LNCaP clone FGC (cell line): ENCODE results near the gene DDX20.

Experiments
- DNase-seq: peaks from one replicate; pipeline ENCODE4 v3.0.0-alpha.2; 2011; ENCODE audit warnings: low read depth
- H3K4me3 ChIP-seq: 2 replicates; pipeline ENCODE4 v1.5.1; 2011; ENCODE audit warnings: mild to moderate bottlenecking, low read depth, low read length, control low read depth
- CTCF ChIP-seq: IDR thresholded peaks from 2 replicates; pipeline ENCODE4 v1.5.1; 2012; ENCODE audit warnings: mild to moderate bottlenecking; ENCODE audit not compliant: control insufficient read depth, insufficient read depth; ENCODE audit errors: extremely low read depth

The DDX20 gene

GRCh38 chr1:111733183-111733991 lies 22.3 kb upstream of the DDX20 start:
- no peak for DNase-seq
- H3K4me3 ChIP-seq = no peak overlapping the region
- no peak for TF ChIP-seq CTCF

- no peak for TF ChIP-seq CTCF
- no peak for DNase-seq
- no peak overlapping the region for H3K4me3 ChIP-seq
Measured at GRCh38 chr1:111733992-111734341, 21.7 kb upstream of the DDX20 start.

GRCh38 chr1:111734426-111734825 lies 21.3 kb upstream of the DDX20 start:
- no peak overlapping the region for H3K4me3 ChIP-seq
- no peak for TF ChIP-seq CTCF
- DNase-seq = no peak

- TF ChIP-seq CTCF = no peak
- no peak for DNase-seq
- H3K4me3 ChIP-seq = no peak overlapping the region
Measured at GRCh38 chr1:111734856-111735255, 20.8 kb upstream of the DDX20 start.

- no peak overlapping the region for H3K4me3 ChIP-seq
- TF ChIP-seq CTCF = no peak
- no peak for DNase-seq
Measured at GRCh38 chr1:111735321-111735720, 20.4 kb upstream of the DDX20 start.

- no peak for DNase-seq
- no peak overlapping the region for H3K4me3 ChIP-seq
- TF ChIP-seq CTCF = no peak
Measured at GRCh38 chr1:111735858-111736544, 19.7 kb upstream of the DDX20 start.
